GM21526 (cell line): ENCODE results near the gene SLC9A3.

Source experiments
- ATAC-seq: cut with Tn5 transposase; IDR thresholded peaks from one replicate; pipeline ENCODE4 v1.9.1; 2021; ENCODE audit warnings: moderate library complexity; ENCODE audit not compliant: unreplicated experiment, low FRiP score

The SLC9A3 gene

GRCh38 chr5:527646-528628, 3.7 kb upstream of the SLC9A3 start:
- no peak for ATAC-seq

DNA sequence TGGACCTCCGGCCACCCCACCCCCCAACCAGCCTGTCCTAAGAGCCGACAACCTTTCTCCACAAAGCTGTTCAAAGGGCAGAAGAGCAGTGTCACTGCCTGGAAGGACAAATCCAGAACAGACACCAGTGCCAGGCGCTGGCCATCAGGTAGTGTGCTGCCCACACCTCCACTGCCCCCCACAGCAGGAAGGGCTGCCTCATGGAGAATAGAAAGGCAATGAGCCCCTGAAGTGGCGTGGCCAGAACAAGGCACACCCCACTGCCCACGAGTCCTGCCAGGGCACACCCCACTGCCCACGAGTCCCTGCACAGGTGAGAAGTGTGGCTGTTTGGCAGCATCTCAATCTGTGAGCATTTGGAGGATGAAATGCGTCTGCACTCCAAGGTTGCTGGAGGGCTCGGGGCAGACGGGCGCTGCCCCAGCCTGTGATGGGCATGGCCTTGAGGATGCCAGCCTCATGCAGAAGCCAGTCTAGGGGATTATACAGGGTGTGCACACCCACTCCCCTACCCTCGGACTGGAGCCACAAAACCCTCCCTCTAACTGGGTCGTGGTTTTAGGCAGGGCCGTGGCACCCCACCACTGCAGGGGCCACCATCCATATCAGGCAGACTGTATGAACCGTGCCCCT, 2.3 kb upstream of the SLC9A3 start:
- no peak for ATAC-seq

DNA sequence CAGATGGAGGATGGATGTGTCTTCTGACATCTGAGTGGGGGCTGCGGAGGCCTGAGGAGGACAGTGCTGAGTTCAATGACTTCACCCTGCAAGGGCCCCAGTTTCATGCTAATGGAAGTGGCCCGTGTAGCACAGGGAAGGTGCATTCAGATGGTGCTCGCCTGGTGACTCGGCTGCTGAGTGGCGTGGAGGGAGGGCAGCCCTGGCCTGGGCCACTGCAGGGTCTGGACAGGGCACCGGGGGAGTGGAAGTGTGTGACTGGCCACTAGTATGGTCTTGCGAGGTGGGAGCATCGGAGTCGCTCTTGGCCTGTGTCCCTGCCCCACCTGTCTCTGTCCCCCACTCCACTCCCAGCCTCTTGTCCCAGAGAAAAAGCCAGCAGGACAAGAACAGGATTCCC, 1.7 kb upstream of the SLC9A3 start:
- no peak for ATAC-seq

- ATAC-seq: no peak
These were observed 918 bp upstream of the SLC9A3 start for GRCh38 chr5:524973-525761.

DNA sequence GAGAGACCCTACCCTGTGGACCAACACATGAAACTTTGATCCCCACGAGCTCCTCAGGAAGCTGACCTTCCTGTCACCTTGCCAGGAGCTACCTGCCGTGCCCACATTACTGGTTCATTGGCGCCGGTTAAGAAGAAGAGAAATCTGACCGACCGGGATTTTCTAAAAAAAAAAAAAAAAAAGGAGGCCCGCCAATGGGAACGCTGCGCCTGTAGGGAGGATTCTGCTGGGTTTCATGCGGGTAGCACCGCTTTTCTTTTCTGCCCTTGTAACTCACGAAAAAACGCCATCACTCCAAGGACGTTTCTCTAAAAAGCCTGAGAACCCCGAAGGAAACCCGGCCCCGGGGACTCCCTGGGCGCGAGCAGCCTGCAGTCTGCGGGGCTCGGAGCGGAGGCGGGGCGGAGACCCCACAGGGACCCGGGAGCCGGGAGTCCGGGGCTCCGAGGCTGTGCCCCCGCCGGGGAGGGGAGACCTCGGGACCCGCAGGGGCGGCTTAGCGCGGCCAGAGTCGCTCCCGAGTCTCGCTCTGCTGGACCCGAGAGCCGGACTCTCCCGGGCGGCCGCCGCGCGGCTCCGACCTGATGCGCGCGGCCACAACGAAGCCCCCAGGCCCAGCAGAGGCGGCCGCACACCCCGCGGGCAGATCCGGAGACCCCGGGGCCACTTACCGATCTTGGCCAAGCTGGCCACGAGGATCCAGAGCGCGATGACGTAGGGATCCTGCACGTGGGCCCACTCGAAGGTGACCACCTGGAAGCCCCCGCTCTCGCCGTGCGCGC, 617 bp downstream of the SLC9A3 start:
- no peak for ATAC-seq

- ATAC-seq: no peak
These were observed 1.3 kb downstream of the SLC9A3 start for GRCh38 chr5:522899-523440.

GRCh38 chr5:522116-522515, 2.1 kb downstream of the SLC9A3 start:
- no peak for ATAC-seq

- no peak for ATAC-seq
These were observed 2.6 kb downstream of the SLC9A3 start for GRCh38 chr5:521680-522079.

DNA sequence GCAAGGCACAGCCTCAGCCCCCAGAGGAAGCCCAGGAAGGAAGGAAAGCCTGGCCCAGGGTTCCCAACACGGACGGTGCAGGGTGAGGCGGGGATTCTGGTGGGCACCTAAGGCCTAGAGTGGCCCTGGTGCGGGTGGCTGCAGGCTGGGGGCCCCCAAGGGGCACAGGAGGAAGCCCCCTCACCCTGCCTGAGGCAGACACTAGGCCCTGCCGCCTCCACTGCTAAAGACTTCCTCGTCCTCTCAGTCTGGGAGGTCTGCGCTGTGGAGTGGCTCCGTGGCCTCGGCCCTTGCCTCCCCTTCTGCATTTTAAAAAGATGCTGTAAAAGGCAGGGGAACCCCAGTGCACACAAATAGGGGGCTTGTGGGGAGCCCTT, 3.4 kb downstream of the SLC9A3 start:
- no peak for ATAC-seq

- no peak for ATAC-seq
These were observed 3.9 kb downstream of the SLC9A3 start for GRCh38 chr5:520196-520849.

- no peak for ATAC-seq
These were observed 5.5 kb downstream of the SLC9A3 start for GRCh38 chr5:518721-519120.

- ATAC-seq: no peak
These were observed 6.6 kb downstream of the SLC9A3 start for GRCh38 chr5:517535-518100.

DNA sequence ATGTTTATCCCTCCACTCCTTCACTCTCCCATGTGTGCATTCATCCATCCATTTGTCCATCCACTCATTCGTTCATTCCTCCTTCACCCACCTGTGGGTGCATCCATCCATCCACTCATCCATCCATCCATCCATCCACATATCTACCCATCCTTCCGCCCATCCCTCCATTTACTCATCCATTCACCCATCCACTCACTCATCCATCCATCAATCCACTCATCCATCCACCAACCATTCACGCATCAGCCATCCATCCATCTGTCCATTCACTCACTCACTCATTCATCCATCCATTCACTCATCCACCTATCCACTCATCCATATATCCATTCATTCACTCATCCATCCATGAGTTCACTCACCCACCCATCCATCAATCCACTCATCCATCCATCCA, 7.3 kb downstream of the SLC9A3 start:
- no peak for ATAC-seq

- ATAC-seq: no peak
These were observed 7.8 kb downstream of the SLC9A3 start for GRCh38 chr5:516338-516925.

DNA sequence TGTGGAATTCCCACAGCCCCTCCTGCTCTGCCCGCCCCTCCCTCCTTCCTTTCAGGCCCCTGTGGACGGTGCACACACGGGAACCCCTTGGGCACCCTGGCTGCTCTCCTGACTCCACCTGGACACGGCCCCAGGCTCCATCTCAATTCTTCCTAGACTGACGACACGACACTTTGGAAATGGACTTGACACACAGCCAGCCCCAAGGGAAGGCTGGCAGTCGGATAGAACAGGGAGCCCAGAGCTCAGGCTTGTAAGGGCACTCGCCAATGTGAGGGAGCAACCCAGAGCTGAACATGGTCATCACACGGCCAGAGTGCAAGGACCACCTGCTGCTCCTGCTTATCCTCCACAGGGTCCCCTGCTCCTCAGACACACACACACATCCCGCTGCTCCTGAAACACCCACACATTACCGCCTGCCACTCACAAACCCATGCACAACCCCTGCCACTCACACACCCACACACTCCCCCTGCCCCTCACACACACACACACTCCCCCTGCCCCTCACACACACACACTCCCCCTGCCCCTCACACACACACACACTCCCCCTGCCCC, 8.9 kb downstream of the SLC9A3 start:
- no peak for ATAC-seq

GRCh38 chr5:514673-515072, 9.6 kb downstream of the SLC9A3 start:
- ATAC-seq: no peak

GRCh38 chr5:514101-514485, 10.2 kb downstream of the SLC9A3 start:
- no peak for ATAC-seq

DNA sequence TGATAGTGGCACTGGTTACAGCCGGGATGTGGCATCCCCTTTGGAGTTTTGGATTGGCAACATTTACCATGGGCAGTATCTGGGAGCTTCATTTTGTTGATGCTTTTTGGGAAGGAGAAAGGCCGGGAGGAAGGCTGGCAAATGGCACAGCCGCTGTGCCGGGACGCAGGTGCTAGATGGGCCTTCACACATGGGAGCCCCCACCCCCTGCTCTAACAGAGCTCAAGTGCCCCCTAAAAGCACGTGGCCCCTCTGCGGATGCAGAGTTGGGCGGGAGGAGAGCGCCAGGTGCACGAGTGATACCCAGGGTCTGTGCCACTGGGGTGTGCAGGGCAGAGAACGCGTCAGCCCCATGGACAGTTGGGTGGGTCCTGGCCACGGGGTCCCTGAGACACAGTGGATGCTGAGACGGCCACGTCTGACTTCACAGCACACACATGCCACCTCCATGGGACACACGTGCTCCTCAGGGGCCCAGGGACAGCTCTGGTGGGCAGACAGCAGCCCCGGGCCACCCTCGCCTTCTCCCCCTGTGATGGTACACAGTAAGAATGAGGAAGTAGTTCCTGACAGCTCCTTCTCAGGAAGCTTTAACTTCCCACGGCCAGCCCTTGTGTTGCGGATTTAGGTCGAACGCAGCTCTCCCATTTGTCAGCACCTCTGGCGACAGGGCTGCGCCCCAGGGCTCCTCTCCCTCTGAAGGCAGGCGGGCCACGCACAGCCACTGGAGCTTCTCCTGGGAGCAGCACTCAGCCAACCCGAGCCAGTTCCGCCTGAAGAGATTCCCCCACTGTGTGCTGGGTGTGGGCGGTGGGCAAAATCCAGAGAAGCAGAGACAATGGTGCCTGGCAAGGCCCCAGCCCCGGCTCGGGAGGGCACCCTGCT, 10.8 kb downstream of the SLC9A3 start:
- ATAC-seq: no peak
